Measurements from ENCODE around the gene ZAP70. TPM values are rescaled to one million over a fixed set of nuclear protein-coding genes. Genes with fewer than 3 reads are reported as not detected.
A peak's percentile ranks its signal among the peaks of the same experiment; 100 is the strongest.
"Not testable (repeated sequence)": the region's sequence is repeated elsewhere in the genome, so short reads cannot be mapped to it uniquely, and the experiment has no call there.

The ZAP70 gene
- total RNA-seq (2014; rRNA removed; shearing (Covaris generic)), result not detected in 2 replicates

DNA sequence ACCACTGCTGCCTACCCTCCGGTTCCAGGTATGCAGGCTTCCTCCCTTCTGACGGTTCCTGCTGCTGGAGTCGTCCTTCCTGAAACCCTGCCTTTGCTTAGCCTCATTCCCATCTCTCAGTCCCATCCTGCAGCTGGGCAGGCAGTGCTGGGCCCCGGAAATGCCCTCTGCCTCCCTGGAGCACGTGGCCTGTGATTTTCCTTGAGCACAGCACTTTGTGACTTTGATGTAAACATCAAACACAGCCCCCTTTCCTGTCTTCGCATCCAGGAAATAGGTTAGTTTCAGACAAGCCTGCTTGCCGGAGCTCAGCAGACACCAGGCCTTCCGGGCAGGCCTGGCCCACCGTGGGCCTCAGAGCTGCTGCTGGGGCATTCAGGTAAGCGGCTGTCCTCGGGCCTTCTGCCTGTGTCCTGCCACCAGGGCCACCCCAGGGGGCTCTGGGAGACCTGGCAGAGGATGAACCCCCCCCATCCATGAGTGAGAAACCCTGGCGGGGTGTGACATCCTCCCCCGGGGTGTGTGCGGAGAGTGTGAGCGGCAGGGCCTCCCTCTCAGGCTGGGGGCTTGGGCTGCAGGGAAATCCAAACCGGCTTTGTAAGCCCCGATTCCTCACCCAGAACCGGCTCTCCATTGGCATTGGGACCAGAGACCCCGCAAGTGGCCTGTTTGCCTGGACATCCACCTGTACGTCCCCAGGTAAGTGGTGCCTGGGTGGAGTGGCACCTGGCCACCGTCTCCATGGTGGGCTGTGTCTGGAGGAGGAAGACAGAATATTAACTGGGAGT is at the start of gene ZAP70:
ZAP70 (plus strand) TSS at position 281 of the 788 bp plus-strand sequence. CDS start 10,461 bp downstream, outside the sequence.
- no peak for DNase-seq (ENCODE audit: low spot score)

DNA sequence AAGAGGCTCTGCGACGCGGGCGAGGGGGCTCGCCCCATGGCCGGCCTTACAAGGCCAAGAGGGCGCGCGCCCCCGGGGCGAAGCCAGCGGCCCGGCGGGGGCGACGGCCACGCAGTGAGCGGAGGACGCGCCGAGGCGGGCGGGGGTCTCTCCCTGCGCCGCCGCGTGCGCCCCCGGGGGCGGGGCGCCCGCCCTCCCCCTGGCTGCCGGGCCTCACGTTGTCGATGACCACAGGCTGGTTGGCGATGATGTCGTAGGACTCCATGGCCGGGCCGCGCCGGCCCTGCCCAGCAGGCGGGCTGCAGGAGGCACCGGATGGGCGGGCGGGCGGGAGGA is 49.8 kb upstream of the ZAP70 start:
- no peak for DNase-seq (ENCODE audit: low spot score)

DNA sequence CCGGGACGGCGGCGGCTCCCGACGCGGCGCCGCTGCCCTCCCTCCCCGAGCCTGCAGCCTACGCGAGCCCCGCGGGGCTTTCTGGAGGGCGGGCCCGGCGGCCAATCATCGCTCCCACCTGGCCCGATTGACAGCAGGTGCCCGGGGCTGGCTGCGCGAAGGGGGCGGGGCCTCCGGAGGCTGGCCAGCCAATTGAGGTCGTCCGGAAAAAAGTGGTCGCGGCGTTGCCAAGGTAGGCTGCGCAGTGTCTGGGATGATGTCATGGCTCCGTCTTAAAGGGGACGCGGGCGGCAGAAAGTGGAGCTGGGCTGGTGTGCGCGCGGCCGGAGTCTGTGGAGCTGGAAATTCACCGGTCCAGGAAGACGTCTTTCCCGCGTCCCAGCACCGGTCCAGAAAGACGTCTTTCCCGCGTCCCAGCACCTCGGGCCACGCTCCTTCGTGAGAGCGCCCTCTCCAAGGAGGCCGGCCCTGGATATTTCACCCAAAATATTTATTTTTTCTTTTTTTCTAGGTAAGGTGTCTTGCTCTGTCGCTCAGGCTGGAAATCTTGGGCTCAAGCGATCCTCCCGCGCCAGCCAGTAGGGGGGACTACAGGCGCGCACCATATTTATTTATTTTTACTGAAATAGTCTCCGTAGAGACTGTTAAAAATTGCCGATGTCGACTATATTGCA is 49.3 kb upstream of the ZAP70 start, which contains the start of gene ACTR1B:
ACTR1B (minus strand) TSS at position 83 of the 674 bp plus-strand sequence. CDS start 154 bp downstream, outside the sequence.
- peak; percentile 98 for DNase-seq (ENCODE audit: low spot score)

DNA sequence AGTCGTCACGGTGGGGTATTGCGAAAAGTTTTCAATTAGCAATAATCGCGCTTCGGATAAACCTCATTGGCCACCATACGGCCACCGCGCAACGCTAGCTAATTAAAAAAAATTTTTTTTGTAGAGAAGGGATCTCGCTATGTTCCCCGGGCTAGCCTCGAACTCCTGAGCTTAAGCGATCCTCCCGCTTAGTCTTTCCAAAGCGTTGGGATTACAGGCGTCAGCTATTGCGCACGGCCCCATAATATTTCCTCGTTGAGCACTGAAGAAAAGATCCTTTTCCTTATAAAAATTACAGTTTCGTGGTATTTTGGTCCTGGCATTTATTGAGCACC is 48.8 kb upstream of the ZAP70 start:
- no peak for DNase-seq (ENCODE audit: low spot score)

DNA sequence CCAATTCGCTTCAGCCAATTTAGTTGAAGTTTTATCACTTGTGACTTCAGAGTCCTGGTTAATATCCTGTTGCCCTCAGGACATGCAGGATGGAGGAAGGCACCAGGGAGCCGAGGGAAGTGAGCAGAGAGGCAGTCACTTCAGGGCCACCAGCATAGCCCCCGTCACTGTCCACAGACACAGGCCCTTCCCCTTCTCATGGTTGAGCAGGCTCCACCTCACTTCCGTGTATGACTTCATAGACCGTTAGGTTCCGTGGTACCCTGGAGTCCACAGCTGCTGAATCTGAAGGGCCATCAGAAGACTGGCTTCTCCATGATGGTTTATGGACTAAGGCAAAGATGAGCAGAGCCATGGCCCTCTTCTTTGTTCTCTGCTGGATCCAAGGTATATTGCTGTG is 43.9 kb upstream of the ZAP70 start, which contains the start of gene C2orf92:
C2orf92 (plus strand) TSS at position 266 of the 400 bp plus-strand sequence; CDS start at position 342, 76 bp downstream.
- DNase-seq (ENCODE audit: low spot score), result no peak

DNA sequence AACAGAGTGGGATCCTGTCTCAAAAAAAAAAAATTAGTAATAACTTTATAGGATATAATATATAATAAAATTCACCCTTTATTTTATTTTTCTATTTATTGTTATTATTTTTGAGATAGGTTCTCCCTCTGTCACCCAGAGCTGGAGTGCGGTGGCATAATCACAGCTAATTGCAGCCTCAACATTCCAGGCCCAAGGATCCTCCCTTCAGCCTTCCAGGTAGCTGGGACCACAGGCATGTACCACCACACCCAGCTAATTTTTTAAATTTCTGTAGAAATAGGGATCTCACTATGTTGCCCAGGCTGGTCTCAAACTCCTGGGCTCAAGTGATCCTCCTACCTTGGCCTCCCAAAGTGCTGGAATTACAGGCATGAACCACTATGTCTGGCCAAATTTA is 42.9 kb upstream of the ZAP70 start:
- no peak for DNase-seq (ENCODE audit: low spot score)

DNA sequence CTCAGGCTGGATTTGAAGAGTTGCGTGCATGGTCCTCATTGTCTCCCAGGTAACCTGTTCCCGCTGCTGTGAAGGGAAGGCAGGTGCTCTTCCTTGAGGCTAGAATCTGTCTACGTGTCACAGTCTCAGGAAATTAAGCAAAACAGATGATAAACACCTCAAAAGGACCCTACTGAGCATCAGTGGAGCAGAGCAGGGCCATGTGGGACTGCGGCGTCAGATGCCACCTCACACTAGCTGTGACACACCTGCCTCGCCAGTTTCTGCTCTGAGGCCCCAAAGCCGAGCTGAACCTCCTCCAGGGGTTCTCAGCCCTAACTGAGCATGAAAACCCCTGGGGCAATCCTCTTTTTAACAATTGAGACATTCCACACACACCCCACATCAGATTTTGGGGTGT is 41.9 kb upstream of the ZAP70 start:
- no peak for DNase-seq (ENCODE audit: low spot score)

DNA sequence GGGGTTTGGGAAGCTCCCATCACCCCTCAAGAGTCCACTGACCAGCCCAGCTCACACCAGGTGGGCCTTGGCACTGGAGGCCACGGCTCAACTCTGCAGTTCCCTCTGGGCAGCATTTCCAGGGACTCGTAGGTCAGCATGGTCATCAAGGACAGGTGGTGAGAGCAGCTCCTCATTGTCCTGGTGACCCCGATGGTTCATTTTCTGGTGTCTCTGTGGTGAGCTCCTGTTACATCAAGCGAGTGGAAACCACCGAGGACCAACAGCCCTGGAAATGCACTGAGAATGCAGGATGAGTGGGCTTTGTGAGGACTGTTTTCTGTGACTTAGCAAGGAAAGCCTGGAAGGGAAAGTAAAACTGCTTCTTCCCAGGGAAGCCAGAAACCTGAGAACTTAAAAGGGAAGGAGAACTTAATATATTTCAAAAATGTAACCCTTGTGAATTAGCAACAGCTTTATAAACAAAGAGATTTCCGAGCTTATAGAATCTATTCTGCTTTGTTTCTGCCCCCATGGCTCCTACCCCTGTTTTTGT is 40.7 kb upstream of the ZAP70 start:
- DNase-seq (ENCODE audit: low spot score), result not testable (repeated sequence)

DNA sequence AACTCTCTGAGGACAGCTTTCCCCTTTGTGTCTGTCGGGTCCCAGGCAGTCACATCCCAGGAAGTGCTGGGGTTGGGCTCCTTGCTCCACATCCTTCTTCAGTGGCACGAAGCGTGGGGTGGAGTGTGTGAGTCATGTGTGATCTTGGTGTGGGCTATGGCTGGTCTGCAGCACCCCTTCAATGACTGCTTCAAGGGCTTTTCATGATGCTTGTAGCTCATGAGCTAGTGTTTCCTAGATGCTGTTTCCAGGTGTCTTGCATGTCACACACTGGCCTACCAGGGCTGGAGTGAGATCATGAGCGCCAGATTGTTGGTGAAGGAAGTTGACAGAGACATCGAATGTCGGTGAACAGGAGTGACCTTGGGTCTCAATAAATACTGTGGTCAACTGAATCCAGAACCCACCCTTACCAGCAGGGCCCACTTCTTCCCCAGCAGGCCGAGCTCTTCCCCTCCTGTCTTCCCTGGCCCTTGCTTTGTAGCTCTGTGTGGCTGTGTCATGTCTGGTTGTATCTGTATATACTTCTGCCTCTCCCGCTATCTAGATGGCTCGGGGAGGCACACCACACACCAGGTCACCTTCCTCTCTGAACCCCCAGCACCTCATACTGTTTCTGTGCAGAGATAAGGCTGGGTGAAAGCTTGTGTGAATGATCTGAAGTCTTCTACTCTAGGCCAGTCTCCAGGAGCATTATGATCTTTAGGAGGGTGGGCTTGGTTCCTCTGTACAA is 40.0 kb upstream of the ZAP70 start:
- no peak for DNase-seq (ENCODE audit: low spot score)

DNA sequence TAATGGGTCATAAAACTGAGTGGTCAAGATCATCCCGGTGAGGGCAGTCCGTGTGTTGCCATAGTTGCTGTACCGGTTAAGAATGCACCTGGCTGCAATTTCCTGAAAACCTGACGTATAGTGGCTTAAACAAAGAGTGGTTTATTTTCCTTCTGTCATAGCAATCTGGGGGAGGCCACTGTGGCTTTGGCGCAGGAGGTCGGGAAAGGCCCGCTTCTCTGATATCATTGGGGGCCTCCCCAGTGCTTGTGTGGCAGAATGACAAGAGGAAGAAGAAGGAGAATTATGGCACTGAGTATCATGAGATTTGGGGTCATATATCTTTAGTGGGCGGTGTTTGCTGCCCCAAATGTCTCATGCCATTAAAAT is 39.5 kb upstream of the ZAP70 start:
- no peak for DNase-seq (ENCODE audit: low spot score)

DNA sequence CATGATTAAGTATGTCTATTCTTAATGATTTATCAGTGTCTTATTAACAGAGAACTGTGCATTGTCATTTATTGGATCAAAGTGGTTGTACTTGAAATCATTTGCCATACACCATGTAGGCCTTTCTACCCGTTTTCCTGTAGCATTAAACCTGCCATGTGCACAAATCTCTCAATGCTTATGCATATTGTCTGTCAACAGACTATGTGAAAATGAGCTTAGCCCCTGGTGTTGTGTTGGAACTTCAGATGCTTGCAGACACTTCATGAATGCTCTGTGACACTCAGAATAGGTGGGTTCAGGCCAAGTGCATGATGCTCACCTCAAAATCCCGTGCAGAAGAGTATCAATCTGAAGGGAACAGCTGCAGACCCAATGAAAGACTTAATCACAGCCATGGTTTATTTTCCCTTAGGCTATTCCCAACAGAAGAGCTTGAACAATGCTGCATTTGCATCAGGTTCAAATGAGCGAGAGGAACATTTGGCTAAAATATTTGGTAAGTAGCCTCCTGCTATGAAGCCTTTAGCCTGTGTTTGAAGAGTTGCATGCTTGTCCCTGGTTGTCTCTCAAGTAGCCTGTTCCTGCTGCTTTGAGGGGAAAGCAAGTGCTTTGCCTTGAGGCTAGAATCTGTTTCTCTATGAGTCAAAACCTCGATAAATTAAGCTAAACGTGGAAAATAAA is 37.8 kb upstream of the ZAP70 start:
- no peak for DNase-seq (ENCODE audit: low spot score)

DNA sequence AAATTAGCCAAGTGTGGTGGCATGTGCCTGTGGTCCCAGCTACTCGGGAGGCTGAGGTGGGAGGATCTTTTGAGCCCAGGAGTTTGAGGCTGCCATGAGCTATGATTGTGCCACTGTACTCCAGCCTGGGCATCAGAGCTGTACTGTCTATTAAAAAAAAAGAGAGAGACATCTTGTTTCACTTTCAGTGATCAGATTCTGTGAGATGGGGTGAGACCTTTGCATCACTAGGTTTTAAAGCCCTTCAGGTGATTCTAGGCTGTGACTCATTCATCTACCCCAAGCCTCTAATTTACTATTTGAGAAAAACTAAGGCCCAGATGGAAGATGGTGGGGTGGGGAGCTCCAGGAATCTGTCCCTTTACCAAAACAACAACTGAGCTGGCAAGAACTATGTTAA is 36.8 kb upstream of the ZAP70 start:
- DNase-seq (ENCODE audit: low spot score), result no peak

DNA sequence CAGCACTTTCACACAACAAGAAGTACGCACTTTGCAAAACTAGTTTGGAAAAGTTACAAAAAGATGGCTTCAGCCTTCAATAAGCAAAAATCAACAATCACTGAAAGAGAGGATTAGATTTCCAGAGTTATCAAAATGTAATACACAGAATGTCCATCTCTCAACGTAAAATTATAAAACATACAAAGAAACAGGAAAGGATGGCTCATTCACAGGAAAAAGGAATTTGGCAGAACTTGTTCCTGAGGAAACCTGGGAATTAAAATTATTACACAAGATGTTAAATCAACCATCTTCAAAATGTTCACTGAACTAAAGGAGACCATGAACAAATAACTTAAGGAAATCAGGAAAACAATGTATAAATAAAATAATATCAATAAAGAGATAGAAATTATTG is 35.9 kb upstream of the ZAP70 start:
- DNase-seq (ENCODE audit: low spot score), result no peak

DNA sequence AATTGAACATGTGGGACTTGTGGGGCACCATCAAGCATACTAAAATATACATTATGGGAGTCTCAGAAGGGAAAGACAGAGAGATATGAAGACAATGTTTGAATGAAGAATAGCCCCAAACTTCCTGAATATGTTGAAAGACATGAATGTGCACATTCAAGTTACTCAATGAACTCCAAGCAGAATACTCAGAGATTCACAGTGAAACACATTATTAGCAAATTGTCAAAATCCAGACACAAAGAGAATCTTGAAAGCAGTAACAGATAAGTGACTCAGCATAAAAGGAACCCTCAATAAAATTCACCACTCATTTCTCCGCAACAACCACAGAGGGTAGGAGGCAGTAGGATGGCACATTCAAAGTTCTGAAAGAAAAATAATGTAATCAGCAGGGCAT is 35.1 kb upstream of the ZAP70 start:
- no peak for DNase-seq (ENCODE audit: low spot score)

DNA sequence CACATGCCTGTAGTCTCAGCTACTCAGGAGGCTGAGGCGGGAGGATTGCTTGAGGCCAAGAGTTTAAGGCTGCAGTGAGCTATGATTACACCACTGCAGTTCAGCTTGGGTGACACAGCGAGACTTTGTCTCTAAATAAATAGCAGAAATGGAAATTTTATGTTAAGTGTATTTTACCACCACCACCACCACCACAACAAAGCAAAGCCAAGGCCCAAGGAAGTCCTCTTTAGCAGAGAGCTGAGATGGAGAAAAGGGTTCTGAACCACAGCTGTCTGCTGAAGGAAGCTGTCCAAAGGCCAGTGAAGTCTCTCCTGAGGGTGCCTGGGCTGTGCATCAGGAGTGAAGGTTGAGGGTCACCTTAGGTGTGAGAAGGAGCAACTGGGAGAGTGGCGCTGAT is 26.1 kb upstream of the ZAP70 start:
- not testable (repeated sequence) for DNase-seq (ENCODE audit: low spot score)

DNA sequence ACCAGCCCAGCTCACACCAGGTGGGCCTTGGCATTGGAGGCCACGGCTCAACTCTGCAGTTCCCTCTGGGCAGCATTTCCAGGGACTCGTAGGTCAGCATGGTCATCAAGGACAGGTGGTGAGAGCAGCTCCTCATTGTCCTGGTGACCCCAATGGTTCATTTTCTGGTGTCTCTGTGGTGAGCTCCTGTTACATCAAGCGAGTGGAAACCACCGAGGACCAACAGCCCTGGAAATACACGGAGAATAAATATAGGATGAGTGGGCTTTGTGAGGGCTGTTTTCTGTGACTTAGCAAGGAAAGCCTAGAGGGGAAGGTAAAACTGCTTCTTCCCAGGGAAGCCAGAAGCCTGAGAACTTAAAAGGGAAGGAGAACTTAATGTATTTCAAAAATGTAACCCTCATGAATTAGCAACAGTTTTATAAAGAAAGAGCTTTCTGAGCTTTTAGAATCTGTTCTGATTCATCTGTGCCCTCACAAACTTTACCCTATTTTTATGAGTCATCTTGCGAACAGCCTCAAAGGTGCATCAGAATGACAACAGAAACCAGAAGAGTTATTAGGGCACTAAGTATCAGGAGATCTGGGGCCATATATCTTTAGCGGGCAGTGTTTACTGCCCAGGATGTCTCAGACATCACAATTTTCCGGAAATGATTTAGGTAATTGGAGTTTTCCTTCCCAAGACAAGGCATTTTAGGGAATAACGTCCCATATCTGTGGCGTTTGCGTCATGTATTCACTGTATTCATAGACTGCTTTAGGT is 25.1 kb upstream of the ZAP70 start:
- DNase-seq (ENCODE audit: low spot score), result no peak

DNA sequence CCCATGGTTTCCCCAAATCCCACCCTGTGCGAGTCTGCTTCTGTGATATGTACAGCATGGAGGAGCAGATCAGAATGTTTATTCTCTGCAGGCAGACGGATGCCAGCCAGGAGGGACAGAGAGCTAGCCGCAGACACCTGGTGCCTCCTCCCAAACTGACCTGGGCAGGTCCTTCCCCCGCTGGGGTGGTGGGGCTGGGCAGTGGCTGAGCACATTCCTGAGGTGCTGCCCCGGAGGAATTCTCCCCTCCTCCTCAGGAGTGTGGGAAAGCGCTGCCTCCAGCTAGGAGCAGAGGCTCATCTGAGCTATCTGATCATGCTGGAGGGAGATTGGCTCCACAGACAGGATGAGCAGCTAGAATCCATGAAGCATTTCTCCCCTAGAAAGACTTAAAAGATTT is 22.2 kb upstream of the ZAP70 start:
- DNase-seq (ENCODE audit: low spot score), result no peak

DNA sequence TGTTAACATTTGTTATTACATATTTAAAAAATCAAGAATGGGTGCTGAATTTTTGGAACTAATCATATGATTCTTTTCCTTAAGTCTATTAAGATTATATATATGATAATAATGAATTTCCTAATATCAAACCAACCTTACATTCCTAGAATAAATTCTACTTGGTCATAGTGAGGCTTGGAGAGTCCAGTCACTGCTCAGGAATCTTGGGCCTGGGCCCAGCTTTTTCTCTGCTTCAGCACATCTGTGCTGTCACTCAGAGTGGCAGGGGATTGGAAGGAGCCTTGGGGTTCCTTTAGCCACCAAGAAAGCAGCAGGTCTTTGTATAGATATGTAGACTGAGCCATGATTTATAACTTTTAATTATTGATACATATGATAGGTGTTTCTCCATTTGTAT is 19.9 kb upstream of the ZAP70 start:
- DNase-seq (ENCODE audit: low spot score), result no peak

DNA sequence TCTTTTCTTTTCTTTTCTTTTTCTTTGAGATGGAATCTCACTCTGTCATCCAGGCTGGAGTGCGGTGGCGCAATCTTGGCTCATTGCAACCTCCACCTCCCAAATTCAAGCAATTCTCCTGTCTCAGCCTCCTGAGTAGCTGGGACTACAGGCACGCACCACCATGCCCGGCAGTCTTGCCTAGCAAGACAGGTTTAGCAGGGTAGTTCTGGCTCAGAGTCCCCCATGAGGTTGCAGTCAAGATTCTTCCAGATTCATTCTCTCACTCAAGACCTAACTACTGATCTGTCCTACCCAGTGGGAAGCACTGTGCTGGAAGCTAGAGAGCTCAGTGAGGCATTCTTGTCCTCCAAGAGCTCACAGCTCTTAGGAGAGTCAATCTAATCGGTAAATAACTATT is 17.6 kb upstream of the ZAP70 start:
- DNase-seq (ENCODE audit: low spot score), result no peak

DNA sequence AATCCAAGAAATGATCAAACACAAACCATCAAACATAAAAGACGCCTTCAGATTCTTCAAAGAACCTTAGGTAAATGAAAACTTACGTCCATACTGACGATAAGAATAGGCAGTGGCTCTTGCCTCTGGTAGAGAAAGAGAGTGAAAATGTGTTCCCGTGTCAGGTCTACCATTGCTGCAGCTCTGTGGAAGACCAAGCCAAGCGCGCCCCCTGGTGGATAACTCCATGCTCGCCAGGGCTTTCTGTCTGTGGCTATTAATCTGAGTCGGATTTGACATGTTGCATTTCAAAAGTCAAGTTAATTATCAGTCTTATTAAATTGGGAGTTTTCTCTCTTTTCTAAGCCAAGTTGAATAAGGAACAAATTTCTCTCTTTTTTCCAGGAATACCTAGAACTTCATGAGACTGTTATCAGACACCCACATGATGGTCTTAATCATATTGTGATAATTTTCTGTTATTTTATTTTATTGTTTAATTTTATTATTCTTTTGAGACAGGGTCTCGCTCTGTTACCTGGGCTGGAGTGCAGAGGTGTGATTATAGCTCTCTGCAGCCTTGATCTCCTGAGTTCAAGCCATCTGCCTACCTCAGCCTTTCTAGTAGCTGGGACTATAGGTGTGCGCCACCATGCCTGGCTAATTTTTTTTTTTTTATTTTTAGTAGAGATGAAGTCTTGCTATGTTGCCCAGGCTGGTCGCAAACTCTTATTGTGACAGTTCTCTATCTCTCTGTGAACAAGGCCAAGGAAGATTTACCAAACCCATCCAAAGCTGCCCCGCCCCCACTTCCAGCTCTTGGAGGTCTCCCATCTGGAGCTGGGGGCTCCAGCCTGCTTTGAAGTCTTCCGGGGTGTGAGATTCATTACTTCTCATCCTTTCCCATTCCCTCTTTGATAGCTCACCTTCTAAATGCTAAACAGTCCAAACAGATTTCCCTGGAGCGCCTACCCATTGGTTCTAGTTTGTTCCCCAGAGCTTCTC is 15.8 kb upstream of the ZAP70 start:
- DNase-seq (ENCODE audit: low spot score), result peak; percentile 63
